Esophagus muscularis mucosa (tissue), 4 donors: ENCODE data around the gene ASXL1. TPM values are rescaled to one million over a fixed set of nuclear protein-coding genes. Genes with fewer than 3 reads are reported as not detected.

Source experiments
- DNase-seq: peaks from one replicate; pipeline ENCODE4 v3.0.0-alpha.2; 2017; ENCODE audit errors: extremely low spot score
- H3K27ac ChIP-seq, 4 donors: fragments of 200-600 bp; sonication (generic); replicated peaks in 1 of 4; 1 replicate in 3 of 4; 2 replicates in 1 of 4; pipeline ENCODE4 v1.5.1; 2016 to 2019; ENCODE audit warnings: mild to moderate bottlenecking in 1 of 4
- H3K27me3 ChIP-seq, 4 donors: fragments of 200-600 bp; sonication (generic); one replicate each; pipeline versions ENCODE4 v1.5.1 to v1.6.0; 2016 to 2019
- H3K36me3 ChIP-seq, 4 donors: fragments of 200-600 bp; sonication (generic); one replicate each; pipeline ENCODE4 v1.5.1; 2016 to 2019
- H3K4me1 ChIP-seq, 4 donors: fragments of 200-600 bp; sonication (generic); one replicate each; pipeline ENCODE4 v1.5.1; 2016 to 2019
- H3K4me3 ChIP-seq, 4 donors: fragments of 200-600 bp; sonication (generic); 1 replicate in 2 of 4; 2 replicates in 2 of 4; pipeline ENCODE4 v1.5.1; 2016 to 2019; ENCODE audit warnings: mild to moderate bottlenecking in 4 of 4, moderate library complexity in 1 of 4
- H3K9me3 ChIP-seq, 4 donors: fragments of 200-600 bp; sonication (generic); 1 replicate in 3 of 4; 2 replicates in 1 of 4; pipeline ENCODE4 v1.5.1; 2016 to 2019
- EP300 ChIP-seq: sonication (generic); formaldehyde crosslinking; IDR thresholded peaks from one replicate; pipeline ENCODE4 v1.6.1; 2017; ENCODE audit warnings: antibody characterized with exemption
- POLR2A ChIP-seq: fragments of 450-650 bp; IDR thresholded peaks from one replicate; pipeline ENCODE4 v1.6.1; 2017; ENCODE audit warnings: antibody characterized with exemption, moderate library complexity, mild to moderate bottlenecking, low read depth
- POLR2AphosphoS5 ChIP-seq, 2 donors: sonication (generic); formaldehyde crosslinking; IDR thresholded peaks; one replicate each; pipeline ENCODE4 v1.6.1; 2017; ENCODE audit warnings: antibody characterized with exemption in 2 of 2
- WGBS: methylation state at CpG from one replicate; pipeline ENCODE4 v1.1.5; 2018; 5-methylcytosine and 5-hydroxymethylcytosine counted together
- intact Hi-C: fragments of 100-400 bp; cut with DNase I; formaldehyde crosslinking; loops from one replicate; pipeline ENCODE4 v1.15.1; 2023
- total RNA-seq, 4 donors: library from RNA; depleted of rRNA; stranded (reverse); fragments of >200 nt; gene quantifications; one replicate each; pipeline versions ENCODE4 v1.1.0 to v1.2.1, GENCODE V29; 2016
- TF ChIP-seq, protein P1 (sequence below), 3 experiments: fragments of 200-600 bp in 2 of 3; fragments of 450-650 bp in 1 of 3; sonication (generic) in 2 of 3; IDR thresholded peaks; one replicate each; pipeline ENCODE4 v1.5.1; 2017 to 2019; ENCODE audit warnings: antibody characterized with exemption in 3 of 3, mild to moderate bottlenecking in 2 of 3, moderate library complexity in 1 of 3

ASXL1 gene
- total RNA-seq, 4 donors from 2014 or later = 56.5 to 66.7 (median 61.8) TPM

- Histone ChIP-seq H3K36me3 (peaks cover 0 to 27% (median 21%) of the 10 kb centered on the region in 4 donors), H3K9me3 (no peaks in the 10 kb centered on the region), H3K27ac (no peak overlapping the region), H3K4me1 (peaks cover 27 to 57% (median 46%) of the 10 kb centered on the region in 4 donors), H3K4me3 (no peak overlapping the region), H3K27me3 (no peaks in the 10 kb centered on the region)
- DNase-seq = no peak
- TF ChIP-seq, protein P1, sequence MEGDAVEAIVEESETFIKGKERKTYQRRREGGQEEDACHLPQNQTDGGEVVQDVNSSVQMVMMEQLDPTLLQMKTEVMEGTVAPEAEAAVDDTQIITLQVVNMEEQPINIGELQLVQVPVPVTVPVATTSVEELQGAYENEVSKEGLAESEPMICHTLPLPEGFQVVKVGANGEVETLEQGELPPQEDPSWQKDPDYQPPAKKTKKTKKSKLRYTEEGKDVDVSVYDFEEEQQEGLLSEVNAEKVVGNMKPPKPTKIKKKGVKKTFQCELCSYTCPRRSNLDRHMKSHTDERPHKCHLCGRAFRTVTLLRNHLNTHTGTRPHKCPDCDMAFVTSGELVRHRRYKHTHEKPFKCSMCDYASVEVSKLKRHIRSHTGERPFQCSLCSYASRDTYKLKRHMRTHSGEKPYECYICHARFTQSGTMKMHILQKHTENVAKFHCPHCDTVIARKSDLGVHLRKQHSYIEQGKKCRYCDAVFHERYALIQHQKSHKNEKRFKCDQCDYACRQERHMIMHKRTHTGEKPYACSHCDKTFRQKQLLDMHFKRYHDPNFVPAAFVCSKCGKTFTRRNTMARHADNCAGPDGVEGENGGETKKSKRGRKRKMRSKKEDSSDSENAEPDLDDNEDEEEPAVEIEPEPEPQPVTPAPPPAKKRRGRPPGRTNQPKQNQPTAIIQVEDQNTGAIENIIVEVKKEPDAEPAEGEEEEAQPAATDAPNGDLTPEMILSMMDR (IDR thresholded peaks at IDR 0.05) = no peak
- no peak for TF ChIP-seq POLR2AphosphoS5 (IDR thresholded peaks at IDR 0.05)
- no peak for TF ChIP-seq EP300
- TF ChIP-seq POLR2A = no peak
- intact Hi-C loops = loop anchor here (10.0 kb wide), 1 partner anchor 104 kb away; the partner anchor contains the start of gene ASXL1
- 90% methylated on average over 10 of the region's 12 CpGs for WGBS
These were observed 100.7 kb downstream of the ASXL1 start for GRCh38 chr20:32458837-32459220.

- intact Hi-C loops = no loop called here
- H3K27ac ChIP-seq = no peak overlapping the region
- no peaks in the 10 kb centered on the region for H3K9me3 ChIP-seq
- WGBS = 88% methylated on average over 14 of the region's 15 CpGs
- DNase-seq = no peak
- peaks cover 37 to 66% (median 58%) of the 10 kb centered on the region in 4 donors for H3K4me1 ChIP-seq
- H3K27me3 ChIP-seq = no peaks in the 10 kb centered on the region
- TF ChIP-seq POLR2AphosphoS5 (IDR thresholded peaks at IDR 0.05) (no peak), POLR2A (no peak), EP300 (no peak)
- TF ChIP-seq, protein P1 (IDR thresholded peaks at IDR 0.05) = no peak
- H3K4me3 ChIP-seq = no peak overlapping the region
- peaks cover 0 to 13% (median 9%) of the 10 kb centered on the region in 4 donors for H3K36me3 ChIP-seq
These were observed 102.1 kb downstream of the ASXL1 start for GRCh38 chr20:32460231-32460630.

DNA sequence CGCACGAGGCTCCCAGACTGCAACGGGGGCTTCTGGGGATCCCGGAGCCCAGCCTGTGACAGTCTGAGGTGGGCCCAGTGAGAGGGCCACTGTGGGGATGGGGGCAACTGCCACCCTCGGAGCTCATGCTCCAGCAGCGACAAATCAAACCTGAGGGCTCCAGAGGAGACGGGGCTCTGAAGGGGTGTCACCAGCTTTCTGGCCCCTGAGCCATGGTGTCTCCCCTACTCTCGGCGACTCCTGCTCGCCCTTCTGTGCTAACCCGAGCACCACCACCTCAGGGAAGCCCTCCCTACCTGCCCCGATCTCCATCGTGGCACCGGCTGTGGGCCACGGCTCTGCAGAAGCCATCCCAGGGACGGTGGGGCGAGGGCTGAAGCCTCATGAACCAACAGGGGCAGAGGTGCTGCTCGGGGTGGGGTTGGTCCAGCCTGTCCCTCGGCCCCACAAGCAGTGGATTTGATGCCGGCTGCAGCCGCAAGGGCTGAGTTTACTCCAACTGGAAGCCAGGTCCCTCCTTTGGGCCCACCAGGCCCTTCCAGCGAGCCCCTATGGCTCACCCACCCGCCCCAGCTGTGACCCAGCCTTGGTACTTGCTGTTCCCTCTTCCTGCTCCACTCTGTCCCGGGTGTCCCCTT, 102.7 kb downstream of the ASXL1 start:
- 96% methylated on average over 21 of the region's 24 CpGs for WGBS
- no peak for TF ChIP-seq POLR2A
- no peak for TF ChIP-seq EP300
- TF ChIP-seq POLR2AphosphoS5 (IDR thresholded peaks at IDR 0.05) = no peak
- TF ChIP-seq, protein P1 (IDR thresholded peaks at IDR 0.05) = no peak
- peaks cover 0 to 7% (median 5%) of the 10 kb centered on the region in 4 donors for H3K36me3 ChIP-seq
- no peak overlapping the region for H3K4me3 ChIP-seq
- peaks cover 43 to 67% (median 62%) of the 10 kb centered on the region in 4 donors for H3K4me1 ChIP-seq
- no peak overlapping the region for H3K27ac ChIP-seq
- H3K27me3 ChIP-seq = no peaks in the 10 kb centered on the region
- DNase-seq = no peak
- H3K9me3 ChIP-seq = no peaks in the 10 kb centered on the region
- intact Hi-C loops = no loop called here

GRCh38 chr20:32461836-32462600, 103.9 kb downstream of the ASXL1 start:
- peaks cover 50 to 72% (median 66%) of the 10 kb centered on the region in 4 donors for H3K4me1 ChIP-seq
- H3K4me3 ChIP-seq = no peak overlapping the region
- no peaks in the 10 kb centered on the region for H3K9me3 ChIP-seq
- H3K36me3 ChIP-seq = peaks cover 0 to 4% (median 0%) of the 10 kb centered on the region in 4 donors
- DNase-seq = no peak
- no peak overlapping the region for H3K27ac ChIP-seq
- no peaks in the 10 kb centered on the region for H3K27me3 ChIP-seq
- intact Hi-C loops = no loop called here
- WGBS = 84% methylated on average over 10 of the region's 17 CpGs
- no peak for TF ChIP-seq POLR2A
- TF ChIP-seq, protein P1 (IDR thresholded peaks at IDR 0.05) = no peak
- TF ChIP-seq POLR2AphosphoS5 (IDR thresholded peaks at IDR 0.05) = no peak
- no peak for TF ChIP-seq EP300
